Mesothelial cell of epicardium (in vitro differentiated cells): ENCODE data around the gene PCYT1A. TPM values are rescaled to one million over a fixed set of nuclear protein-coding genes. Genes with fewer than 3 reads are reported as not detected.

ENCODE experiments used
- DNase-seq, 2 experiments: peaks; one replicate each; pipeline ENCODE4 v3.0.0; 2021; ENCODE audit warnings: low spot score in 2 of 2; ENCODE audit not compliant: unreplicated experiment in 2 of 2
- H3K27ac Mint-ChIP-seq: 2 replicates; pipeline ENCODE4 v1.8.0; 2021; ENCODE audit warnings: mixed read lengths
- H3K27me3 Mint-ChIP-seq: 2 replicates; pipeline ENCODE4 v1.8.0; 2021; ENCODE audit warnings: low read depth, mixed read lengths
- H3K36me3 Mint-ChIP-seq: 2 replicates; pipeline ENCODE4 v1.8.0; 2021; ENCODE audit warnings: mixed read lengths
- H3K4me1 Mint-ChIP-seq: 2 replicates; pipeline ENCODE4 v1.8.0; 2021; ENCODE audit warnings: mixed read lengths
- H3K4me3 Mint-ChIP-seq: 2 replicates; pipeline ENCODE4 v1.8.0; 2021; ENCODE audit warnings: mild to moderate bottlenecking, moderate library complexity, mixed read lengths
- H3K9me3 Mint-ChIP-seq: 2 replicates; pipeline ENCODE4 v1.8.0; 2021; ENCODE audit warnings: mixed read lengths
- total RNA-seq: library from RNA; stranded (reverse); gene quantifications from 3 replicates; pipeline ENCODE4 v1.2.1, GENCODE V29; 2021
- TF ChIP-seq, protein P1 (sequence below): fragments of 200-600 bp; sonication (generic); IDR thresholded peaks from one replicate; pipeline ENCODE4 v1.5.0; 2021; ENCODE audit warnings: antibody characterized with exemption; ENCODE audit not compliant: unreplicated experiment

The PCYT1A gene
- total RNA-seq, 1 donor from 2014 or later = 40.0 TPM

DNA sequence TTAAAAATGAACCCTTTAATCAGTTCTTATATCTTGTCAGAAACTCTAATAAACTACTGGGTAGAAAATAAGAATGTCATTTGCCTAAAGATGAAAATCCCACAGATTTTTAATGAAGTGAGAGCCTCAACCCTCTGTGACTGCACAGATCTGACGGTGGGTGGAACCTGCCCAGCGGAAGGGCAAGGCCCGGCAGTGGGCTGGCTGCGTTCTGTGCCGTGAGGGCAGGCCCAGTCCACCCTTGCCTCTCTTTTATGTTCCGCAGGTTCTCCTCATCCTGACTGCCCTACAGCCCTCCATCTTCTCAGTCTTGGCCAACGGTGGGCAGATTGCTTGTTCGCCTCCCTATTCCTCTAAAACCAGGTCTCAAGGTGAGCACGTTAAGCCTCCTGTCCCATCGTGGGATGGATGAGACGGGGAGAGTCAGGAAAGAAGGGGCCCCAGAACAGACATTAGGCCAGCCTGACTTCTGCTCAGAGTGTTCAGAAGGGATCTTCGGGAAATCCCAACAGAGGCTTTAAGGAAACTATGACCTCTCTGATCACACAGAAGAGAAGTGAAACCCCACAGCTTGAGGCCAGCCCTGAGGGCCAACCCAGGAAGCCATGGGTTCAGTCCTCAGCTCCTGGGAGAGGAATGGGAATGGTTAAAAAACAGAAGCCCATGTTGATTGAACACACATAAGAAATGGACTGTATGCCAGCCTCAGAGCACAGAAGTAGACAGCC is 55.2 kb downstream of the PCYT1A start:
- Mint-ChIP-seq H3K27me3 (no peaks in the 10 kb centered on the region), H3K36me3 (peaks cover 5% of the 10 kb centered on the region), H3K27ac (no peak overlapping the region), H3K9me3 (no peaks in the 10 kb centered on the region), H3K4me1 (peaks cover 9% of the 10 kb centered on the region), H3K4me3 (no peak overlapping the region)
- DNase-seq = no peak
- TF ChIP-seq, protein P1, sequence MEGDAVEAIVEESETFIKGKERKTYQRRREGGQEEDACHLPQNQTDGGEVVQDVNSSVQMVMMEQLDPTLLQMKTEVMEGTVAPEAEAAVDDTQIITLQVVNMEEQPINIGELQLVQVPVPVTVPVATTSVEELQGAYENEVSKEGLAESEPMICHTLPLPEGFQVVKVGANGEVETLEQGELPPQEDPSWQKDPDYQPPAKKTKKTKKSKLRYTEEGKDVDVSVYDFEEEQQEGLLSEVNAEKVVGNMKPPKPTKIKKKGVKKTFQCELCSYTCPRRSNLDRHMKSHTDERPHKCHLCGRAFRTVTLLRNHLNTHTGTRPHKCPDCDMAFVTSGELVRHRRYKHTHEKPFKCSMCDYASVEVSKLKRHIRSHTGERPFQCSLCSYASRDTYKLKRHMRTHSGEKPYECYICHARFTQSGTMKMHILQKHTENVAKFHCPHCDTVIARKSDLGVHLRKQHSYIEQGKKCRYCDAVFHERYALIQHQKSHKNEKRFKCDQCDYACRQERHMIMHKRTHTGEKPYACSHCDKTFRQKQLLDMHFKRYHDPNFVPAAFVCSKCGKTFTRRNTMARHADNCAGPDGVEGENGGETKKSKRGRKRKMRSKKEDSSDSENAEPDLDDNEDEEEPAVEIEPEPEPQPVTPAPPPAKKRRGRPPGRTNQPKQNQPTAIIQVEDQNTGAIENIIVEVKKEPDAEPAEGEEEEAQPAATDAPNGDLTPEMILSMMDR = no peak

GRCh38 chr3:196227629-196228493 is 59.7 kb downstream of the PCYT1A start:
- TF ChIP-seq, protein P1 = no peak
- Mint-ChIP-seq H3K9me3 (no peaks in the 10 kb centered on the region), H3K4me1 (peaks cover 9% of the 10 kb centered on the region), H3K27me3 (no peaks in the 10 kb centered on the region), H3K27ac (peak overlapping the region; percentile 78), H3K36me3 (no peaks in the 10 kb centered on the region), H3K4me3 (no peak overlapping the region)
- no peak for DNase-seq

DNA sequence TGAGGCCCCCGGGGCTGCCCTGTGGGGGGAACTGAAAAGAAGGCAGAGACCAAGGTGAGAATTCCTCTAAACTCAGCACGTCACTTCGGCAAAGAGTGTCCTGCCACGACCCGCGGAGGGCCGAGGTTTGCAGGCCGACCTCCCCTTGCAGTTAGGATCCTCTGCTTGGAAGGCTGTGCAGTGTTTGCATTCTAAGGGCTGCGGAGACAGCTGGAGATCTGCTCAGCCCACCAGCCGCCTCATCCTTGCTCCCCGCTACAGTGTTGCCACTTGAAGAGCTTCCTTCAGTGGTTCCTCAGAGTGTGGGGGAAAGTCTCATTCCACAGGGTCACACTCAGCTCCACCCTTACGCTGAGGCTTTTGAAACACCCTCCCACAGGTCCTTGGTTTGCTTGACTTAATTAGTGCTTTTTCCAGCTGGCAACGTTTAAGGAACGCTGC is 60.4 kb downstream of the PCYT1A start:
- H3K27me3 Mint-ChIP-seq = no peaks in the 10 kb centered on the region
- H3K4me1 Mint-ChIP-seq = peaks cover 9% of the 10 kb centered on the region
- no peak for DNase-seq
- TF ChIP-seq, protein P1 = no peak
- H3K4me3 Mint-ChIP-seq = no peak overlapping the region
- no peaks in the 10 kb centered on the region for H3K9me3 Mint-ChIP-seq
- no peak overlapping the region for H3K27ac Mint-ChIP-seq
- H3K36me3 Mint-ChIP-seq = no peaks in the 10 kb centered on the region

DNA sequence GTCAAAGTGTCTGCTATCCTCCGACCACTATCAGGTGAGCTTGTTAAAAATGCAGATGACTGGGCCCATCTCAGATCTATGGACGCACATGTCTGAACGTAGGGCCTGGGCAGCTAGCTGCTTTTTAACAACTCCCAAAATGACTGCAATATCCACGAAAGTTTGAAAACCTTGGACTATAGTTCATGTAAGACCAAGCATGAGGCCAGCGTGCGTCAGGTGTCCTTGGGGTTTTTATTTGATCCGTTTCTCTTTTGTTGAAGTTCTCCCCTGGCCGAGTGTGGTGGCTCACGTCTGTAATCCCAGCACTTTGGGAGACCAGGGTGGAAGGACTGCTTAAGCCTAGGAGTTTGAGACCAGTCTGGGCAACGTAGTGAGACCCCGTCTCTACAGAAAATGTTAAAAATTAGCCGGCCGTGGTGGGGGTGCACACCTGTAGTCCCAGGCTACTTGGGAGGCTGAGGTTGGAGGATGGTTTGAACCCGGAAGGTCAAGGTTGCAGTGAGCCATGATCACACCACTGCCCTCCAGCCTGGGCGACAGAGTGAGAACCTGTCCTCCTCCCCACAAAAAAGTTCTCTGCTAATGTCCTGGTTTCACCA is 61.7 kb downstream of the PCYT1A start:
- Mint-ChIP-seq H3K27ac (no peak overlapping the region), H3K9me3 (no peaks in the 10 kb centered on the region), H3K27me3 (no peaks in the 10 kb centered on the region), H3K4me3 (no peak overlapping the region), H3K4me1 (peaks cover 9% of the 10 kb centered on the region), H3K36me3 (no peaks in the 10 kb centered on the region)
- no peak for DNase-seq
- TF ChIP-seq, protein P1 = no peak

DNA sequence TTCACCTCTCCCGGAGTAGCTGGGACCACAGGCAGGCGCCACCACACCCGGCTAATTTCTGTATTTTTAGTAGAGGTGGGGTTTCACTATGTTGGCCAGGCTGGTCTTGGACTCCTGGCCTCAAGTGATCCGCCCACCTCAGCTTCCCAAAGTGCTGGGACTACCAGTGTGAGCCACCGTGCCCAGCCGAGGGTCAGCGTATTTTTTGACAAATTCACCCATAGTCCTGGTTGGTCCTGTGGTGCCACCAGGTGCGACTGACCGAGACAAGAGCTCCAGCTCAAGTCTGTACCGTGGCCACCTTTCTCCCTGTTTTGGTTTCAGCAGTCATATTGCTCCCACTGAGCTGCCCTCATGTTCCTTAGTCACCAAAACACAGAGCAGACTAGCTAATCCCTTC is 62.4 kb downstream of the PCYT1A start:
- Mint-ChIP-seq H3K27ac (no peak overlapping the region), H3K9me3 (no peaks in the 10 kb centered on the region), H3K27me3 (no peaks in the 10 kb centered on the region), H3K4me3 (no peak overlapping the region), H3K36me3 (no peaks in the 10 kb centered on the region), H3K4me1 (peaks cover 9% of the 10 kb centered on the region)
- TF ChIP-seq, protein P1 = no peak
- no peak for DNase-seq
